OCI-LY3 (cell line): ENCODE measurements around the gene ALDH1B1.
"Not testable (repeated sequence)": the region's sequence is repeated elsewhere in the genome, so short reads cannot be mapped to it uniquely, and the experiment has no call there.

ENCODE experiments used
- H2AFZ ChIP-seq: fragments of 200-600, 300-600 bp; shearing (Covaris generic); 2 replicates; pipeline ENCODE4 v1.6.0; 2014; ENCODE audit warnings: antibody characterized with exemption, low read depth, low read length
- H3K27ac ChIP-seq: fragments of 200-600, 300-600 bp; sonication (generic); 2 replicates; pipeline ENCODE4 v1.5.1; 2014; ENCODE audit warnings: mild to moderate bottlenecking, low read length, moderate library complexity, mixed read lengths
- H3K27me3 ChIP-seq: fragments of 200-600, 300-600 bp; sonication (generic); 2 replicates; pipeline ENCODE4 v1.6.1; 2014; ENCODE audit warnings: low read depth, low read length, mixed read lengths
- H3K36me3 ChIP-seq: fragments of 200-600, 300-600 bp; sonication (generic); replicated peaks from 2 replicates; pipeline ENCODE3; 2014; ENCODE audit warnings: low read depth, low read length, mixed read lengths
- H3K4me1 ChIP-seq: fragments of 300-600, 200-600 bp; sonication (generic); 2 replicates; pipeline ENCODE4 v1.6.1; 2014; ENCODE audit warnings: low read length, mixed read lengths
- H3K4me2 ChIP-seq: fragments of 200-600, 300-600 bp; sonication (generic); 2 replicates; pipeline ENCODE4 v1.6.1; 2014; ENCODE audit warnings: low read length, mixed read lengths
- H3K4me3 ChIP-seq: fragments of 300-600, 200-600 bp; sonication (generic); 2 replicates; pipeline ENCODE4 v1.5.1; 2014; ENCODE audit warnings: antibody characterized with exemption, mild to moderate bottlenecking, low read length, moderate library complexity
- H3K79me2 ChIP-seq: fragments of 300-600, 200-600 bp; shearing (Covaris generic); 2 replicates; pipeline ENCODE4 v1.6.1; 2014; ENCODE audit warnings: mild to moderate bottlenecking, low read length, mixed read lengths
- H3K9ac ChIP-seq: fragments of 300-600, 200-600 bp; shearing (Covaris generic); 2 replicates; pipeline ENCODE4 v1.6.0; 2014; ENCODE audit warnings: mild to moderate bottlenecking, low read length, moderate library complexity
- H3K9me3 ChIP-seq: fragments of 200-600, 300-600 bp; shearing (Covaris generic); 2 replicates; pipeline ENCODE4 v1.6.1; 2014; ENCODE audit warnings: low read length, mixed read lengths; ENCODE audit not compliant: insufficient read depth
- H4K20me1 ChIP-seq: fragments of 200-600, 300-600 bp; sonication (generic); 2 replicates; pipeline ENCODE4 v1.6.1; 2016; ENCODE audit warnings: low read length, mixed read lengths; ENCODE audit not compliant: insufficient read depth
- CTCF ChIP-seq: fragments of 200-600, 300-600 bp; sonication (generic); IDR thresholded peaks from 2 replicates; pipeline ENCODE4 v1.5.1; 2014; ENCODE audit warnings: antibody characterized with exemption, low read length, low read depth
- EZH2phosphoT487 ChIP-seq: fragments of 200-600 bp; shearing (Covaris generic); IDR thresholded peaks from 2 replicates; pipeline ENCODE4 v1.6.1; 2018; ENCODE audit warnings: antibody characterized with exemption, mixed run types, low read depth

Gene ALDH1B1

GRCh38 chr9:38374847-38375571 is 17.5 kb upstream of the ALDH1B1 start:
- Histone ChIP-seq H2AFZ (no peak overlapping the region), H3K27me3 (peaks cover 17% of the 10 kb centered on the region), H3K79me2 (no peaks in the 10 kb centered on the region), H3K36me3 (no peaks in the 10 kb centered on the region), H3K4me1 (peaks cover 6% of the 10 kb centered on the region; the same call in 1 of the 2 replicates), H3K27ac (no peak overlapping the region), H3K9me3 (no peaks in the 10 kb centered on the region), H4K20me1 (no peaks in the 10 kb centered on the region), H3K4me2 (no peak overlapping the region), H3K4me3 (no peak overlapping the region), H3K9ac (no peak overlapping the region)
- TF ChIP-seq CTCF (no peak), EZH2phosphoT487 (no peak)

- H3K9ac ChIP-seq, result no peak overlapping the region
- H2AFZ ChIP-seq, result no peak overlapping the region
- H3K4me1 ChIP-seq, result peaks cover 6% of the 10 kb centered on the region; the same call in 1 of the 2 replicates
- H4K20me1 ChIP-seq, result no peaks in the 10 kb centered on the region
- no peak overlapping the region for H3K27ac ChIP-seq
- TF ChIP-seq EZH2phosphoT487, result no peak
- TF ChIP-seq CTCF, result no peak
- H3K9me3 ChIP-seq, result no peaks in the 10 kb centered on the region
- peaks cover 17% of the 10 kb centered on the region for H3K27me3 ChIP-seq
- no peaks in the 10 kb centered on the region for H3K36me3 ChIP-seq
- H3K4me3 ChIP-seq, result no peak overlapping the region
- H3K4me2 ChIP-seq, result no peak overlapping the region
- no peaks in the 10 kb centered on the region for H3K79me2 ChIP-seq
Measured at GRCh38 chr9:38375572-38375963, 16.9 kb upstream of the ALDH1B1 start.

- H3K4me2 ChIP-seq, result no peak overlapping the region
- H3K27me3 ChIP-seq, result peaks cover 17% of the 10 kb centered on the region
- H3K79me2 ChIP-seq, result no peaks in the 10 kb centered on the region
- H3K4me1 ChIP-seq, result peaks cover 6% of the 10 kb centered on the region; the same call in 1 of the 2 replicates
- H3K36me3 ChIP-seq, result no peaks in the 10 kb centered on the region
- no peak overlapping the region for H3K27ac ChIP-seq
- no peak for TF ChIP-seq EZH2phosphoT487
- no peak for TF ChIP-seq CTCF
- no peak overlapping the region for H2AFZ ChIP-seq
- no peak overlapping the region for H3K4me3 ChIP-seq
- H3K9me3 ChIP-seq, result no peaks in the 10 kb centered on the region
- H3K9ac ChIP-seq, result no peak overlapping the region
- H4K20me1 ChIP-seq, result no peaks in the 10 kb centered on the region
Measured at GRCh38 chr9:38376021-38376670, 16.4 kb upstream of the ALDH1B1 start.

GRCh38 chr9:38377336-38378083 is 15.0 kb upstream of the ALDH1B1 start:
- not testable (repeated sequence) for H3K9ac ChIP-seq, H3K4me2 ChIP-seq, H3K9me3 ChIP-seq, H3K4me1 ChIP-seq, H3K27ac ChIP-seq, H3K79me2 ChIP-seq, H2AFZ ChIP-seq, H3K4me3 ChIP-seq, H4K20me1 ChIP-seq, H3K36me3 ChIP-seq
- H3K27me3 ChIP-seq, result peaks cover 13% of the 10 kb centered on the region
